ENCODE data around the gene ARHGAP40.
A peak's percentile ranks its signal among the peaks of the same experiment; 100 is the strongest.
"Not testable (repeated sequence)": the region's sequence is repeated elsewhere in the genome, so short reads cannot be mapped to it uniquely, and the experiment has no call there.

Gene ARHGAP40

DNA sequence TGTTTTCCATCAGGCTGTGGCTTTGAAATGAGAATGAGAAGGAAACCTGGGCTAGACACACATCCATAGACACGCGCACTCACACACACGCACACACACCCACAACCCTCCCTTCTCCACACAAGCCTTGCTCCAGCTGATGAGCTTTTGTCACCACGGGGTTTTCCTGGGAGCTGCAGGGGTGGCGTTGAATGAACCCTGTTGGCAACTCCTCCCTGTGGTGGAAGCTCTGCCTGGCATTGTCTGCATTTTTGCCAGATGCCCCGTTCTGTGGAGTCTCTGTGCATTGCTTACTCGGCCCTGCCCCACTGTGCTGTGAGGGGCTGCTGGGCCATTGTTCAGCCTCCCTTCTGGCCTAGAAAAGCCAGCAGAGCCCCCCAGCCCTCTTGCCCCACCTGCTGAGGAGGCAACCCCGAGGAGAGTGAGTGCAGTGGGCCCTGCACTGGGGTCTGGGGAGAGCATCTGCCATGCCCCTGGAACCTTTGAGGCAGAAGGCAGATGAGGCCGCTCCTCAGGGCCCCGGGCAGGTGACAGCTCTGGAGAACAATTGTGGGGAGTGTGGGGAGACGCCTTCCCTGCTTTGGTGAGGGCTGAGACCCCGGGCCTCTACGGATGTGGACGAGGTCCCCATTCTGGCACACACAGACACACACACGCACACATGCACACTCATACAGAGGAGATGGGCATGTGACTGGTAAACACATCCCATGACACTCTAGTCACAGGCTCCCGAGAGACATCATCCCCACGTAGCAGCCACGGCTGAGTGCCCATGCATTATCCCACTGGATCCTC lies 10.7 kb upstream of the ARHGAP40 start:
- Histone ChIP-seq H3K36me3 (ENCODE audit: control insufficient read depth, insufficient read depth, low read length) (no peaks in the 10 kb centered on the region), H3K9ac (ENCODE audit: low read depth, low read length) (no peak overlapping the region), H3K27me3 (ENCODE audit: control insufficient read depth, insufficient read depth, low read length) (no peaks in the 10 kb centered on the region)

DNA sequence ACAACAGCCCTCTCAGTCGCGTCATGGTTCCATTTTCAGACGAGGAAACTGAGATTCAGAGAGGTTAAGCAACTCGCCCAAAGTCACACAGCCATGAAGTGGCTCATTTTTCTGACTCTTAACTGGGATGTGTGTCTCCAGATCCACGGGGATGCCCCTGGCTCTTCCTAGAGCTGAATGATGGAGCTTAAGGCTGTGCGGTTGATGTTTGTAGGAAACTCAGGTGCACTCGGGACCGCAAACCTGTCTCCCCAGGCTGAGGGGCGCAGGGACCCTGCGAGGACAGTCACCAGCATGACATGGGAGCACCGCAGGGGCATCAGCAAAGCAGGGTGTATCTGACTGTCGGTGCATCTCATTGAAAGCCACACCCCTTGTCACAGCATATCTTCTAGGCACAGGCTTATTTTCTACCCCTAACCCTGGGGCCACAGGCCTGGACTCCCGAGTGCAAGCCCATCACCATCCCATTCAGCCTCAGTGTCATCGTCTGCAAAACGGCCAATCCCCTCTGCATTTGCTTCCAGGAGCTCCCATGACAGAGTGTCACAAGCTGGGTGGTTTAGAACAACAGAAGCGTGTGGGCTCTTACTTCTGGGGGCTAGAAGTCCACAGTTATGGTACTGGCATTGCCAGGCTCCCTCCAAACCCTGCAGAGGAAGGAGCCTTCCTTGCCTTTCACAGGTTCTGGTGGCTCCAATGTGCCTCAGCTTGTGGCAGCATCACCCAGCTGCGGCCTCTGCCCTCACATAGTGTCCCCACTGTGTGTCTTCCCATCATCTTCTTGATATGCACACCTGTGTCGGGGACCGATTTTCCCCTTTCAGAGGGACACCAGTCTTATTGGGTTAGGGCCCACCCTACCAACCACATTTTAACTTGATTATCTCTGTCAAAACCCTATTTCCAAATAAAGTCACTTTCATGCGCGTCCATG lies 9.9 kb upstream of the ARHGAP40 start:
- Histone ChIP-seq H3K36me3 (ENCODE audit: control insufficient read depth, insufficient read depth, low read length) (no peaks in the 10 kb centered on the region), H3K4me1 (ENCODE audit: control insufficient read depth, insufficient read depth, low read length) (peaks cover 3% of the 10 kb centered on the region), H3K9ac (ENCODE audit: low read depth, low read length) (no peak overlapping the region), H3K27me3 (ENCODE audit: control insufficient read depth, insufficient read depth, low read length) (no peaks in the 10 kb centered on the region), H3K9me3 (ENCODE audit: control insufficient read depth, insufficient read depth, low read length) (no peaks in the 10 kb centered on the region), H3K4me3 (ENCODE audit: low read depth, low read length) (no peak overlapping the region)

More for the DNA sequence above, 10.7 kb upstream of the ARHGAP40 start:
- H3K4me3 ChIP-seq (ENCODE audit: low read depth, low read length): no peak overlapping the region
- H3K9me3 ChIP-seq (ENCODE audit: control insufficient read depth, insufficient read depth, low read length): no peaks in the 10 kb centered on the region
- peaks cover 3% of the 10 kb centered on the region for H3K4me1 ChIP-seq (ENCODE audit: control insufficient read depth, insufficient read depth, low read length)

DNA sequence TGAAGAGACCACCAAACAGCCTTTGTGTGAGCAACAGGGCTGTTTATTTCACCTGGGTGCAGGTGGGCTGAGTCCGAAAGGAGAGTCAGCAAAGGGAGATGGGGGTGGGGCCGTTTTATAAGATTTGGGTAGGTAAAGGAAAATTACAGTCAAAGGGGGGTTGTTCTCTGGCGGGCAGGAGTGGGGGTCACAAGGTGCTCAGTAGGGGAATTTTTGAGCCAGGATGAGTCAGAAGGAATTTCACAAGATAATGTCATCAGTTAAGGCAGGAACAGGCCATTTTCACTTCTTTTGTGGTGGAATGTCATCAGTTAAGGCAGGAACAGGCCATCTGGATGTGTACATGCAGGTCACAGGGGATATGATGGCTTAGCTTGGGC lies 9.2 kb upstream of the ARHGAP40 start:
- H3K36me3 ChIP-seq (ENCODE audit: control insufficient read depth, insufficient read depth, low read length); H3K27me3 ChIP-seq (ENCODE audit: control insufficient read depth, insufficient read depth, low read length); H3K4me3 ChIP-seq (ENCODE audit: low read depth, low read length); H3K4me1 ChIP-seq (ENCODE audit: control insufficient read depth, insufficient read depth, low read length); H3K9me3 ChIP-seq (ENCODE audit: control insufficient read depth, insufficient read depth, low read length); H3K9ac ChIP-seq (ENCODE audit: low read depth, low read length): not testable (repeated sequence)

DNA sequence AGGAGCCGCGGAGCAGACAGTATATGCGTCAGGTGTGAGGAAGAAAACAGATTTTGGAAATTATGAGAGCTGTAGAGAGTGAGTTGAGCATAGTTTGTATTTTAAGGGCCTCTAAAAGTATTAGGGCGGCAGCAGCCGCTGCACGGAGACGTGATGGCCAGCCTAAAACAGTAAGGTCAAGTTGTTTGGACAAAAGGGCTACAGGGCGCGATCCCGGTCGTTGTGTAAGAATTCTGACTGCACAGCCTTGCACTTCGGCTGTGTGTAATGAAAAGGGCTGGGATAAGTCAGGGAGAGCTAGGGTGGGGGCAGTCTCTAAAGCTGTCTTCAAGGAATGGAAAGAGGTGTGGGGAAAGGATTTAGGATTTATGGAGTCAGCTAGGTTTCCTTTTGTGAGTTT lies 7.3 kb upstream of the ARHGAP40 start:
- not testable (repeated sequence) for H3K27me3 ChIP-seq (ENCODE audit: control insufficient read depth, insufficient read depth, low read length); H3K36me3 ChIP-seq (ENCODE audit: control insufficient read depth, insufficient read depth, low read length); H3K4me3 ChIP-seq (ENCODE audit: low read depth, low read length); H3K9ac ChIP-seq (ENCODE audit: low read depth, low read length); H3K4me1 ChIP-seq (ENCODE audit: control insufficient read depth, insufficient read depth, low read length); H3K9me3 ChIP-seq (ENCODE audit: control insufficient read depth, insufficient read depth, low read length)

DNA sequence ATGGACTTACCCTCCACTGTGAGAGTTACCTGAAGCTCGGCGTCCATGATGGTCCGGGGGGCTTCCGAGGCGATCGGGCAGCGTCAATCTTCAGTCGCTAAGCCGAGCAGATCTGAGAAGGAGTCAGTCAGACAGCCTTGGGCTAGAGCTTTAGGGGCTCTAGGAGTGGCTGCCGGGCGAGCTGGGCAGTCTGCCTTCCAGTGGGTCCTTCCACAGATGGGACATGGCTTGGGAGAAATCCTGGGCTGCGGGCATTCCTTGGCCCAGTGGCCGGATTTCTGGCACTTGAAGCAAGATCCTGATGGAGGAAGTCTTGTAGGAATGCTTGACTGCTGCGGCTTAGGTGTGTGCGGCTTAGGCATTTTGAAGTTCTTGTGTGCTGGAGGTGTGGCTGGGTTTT lies 5.7 kb upstream of the ARHGAP40 start:
- not testable (repeated sequence) for H3K4me1 ChIP-seq (ENCODE audit: control insufficient read depth, insufficient read depth, low read length); H3K27me3 ChIP-seq (ENCODE audit: control insufficient read depth, insufficient read depth, low read length); H3K4me3 ChIP-seq (ENCODE audit: low read depth, low read length); H3K9ac ChIP-seq (ENCODE audit: low read depth, low read length); H3K36me3 ChIP-seq (ENCODE audit: control insufficient read depth, insufficient read depth, low read length); H3K9me3 ChIP-seq (ENCODE audit: control insufficient read depth, insufficient read depth, low read length)

DNA sequence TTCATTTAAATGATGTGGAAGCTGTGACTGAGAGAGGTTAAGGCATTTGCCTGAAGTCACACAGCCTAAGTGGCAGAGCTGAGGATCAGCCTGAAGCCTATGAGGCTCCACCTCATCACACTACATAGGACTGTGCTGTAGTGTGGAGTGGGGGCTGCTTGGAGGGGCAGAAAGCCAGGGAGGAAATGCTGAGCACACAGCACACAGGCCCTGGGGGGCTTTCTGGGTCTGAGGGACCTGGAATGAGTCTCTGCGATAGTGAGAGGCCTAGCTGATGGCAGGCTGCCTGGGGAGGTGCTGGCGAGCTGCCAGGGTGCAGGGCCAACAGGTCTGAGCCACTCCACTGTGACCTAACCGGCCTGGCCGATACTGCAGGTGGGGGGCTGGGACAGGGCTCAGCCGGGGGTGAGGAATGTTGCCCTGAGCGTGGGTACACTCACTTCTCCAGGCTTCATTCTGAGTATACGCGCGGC lies 2.2 kb upstream of the ARHGAP40 start:
- Histone ChIP-seq H3K9ac (ENCODE audit: low read depth, low read length) (no peak overlapping the region), H3K36me3 (ENCODE audit: control insufficient read depth, insufficient read depth, low read length) (no peaks in the 10 kb centered on the region), H3K4me3 (ENCODE audit: low read depth, low read length) (no peak overlapping the region), H3K9me3 (ENCODE audit: control insufficient read depth, insufficient read depth, low read length) (no peaks in the 10 kb centered on the region), H3K4me1 (ENCODE audit: control insufficient read depth, insufficient read depth, low read length) (peaks cover 8% of the 10 kb centered on the region), H3K27me3 (ENCODE audit: control insufficient read depth, insufficient read depth, low read length) (peaks cover 15% of the 10 kb centered on the region)

DNA sequence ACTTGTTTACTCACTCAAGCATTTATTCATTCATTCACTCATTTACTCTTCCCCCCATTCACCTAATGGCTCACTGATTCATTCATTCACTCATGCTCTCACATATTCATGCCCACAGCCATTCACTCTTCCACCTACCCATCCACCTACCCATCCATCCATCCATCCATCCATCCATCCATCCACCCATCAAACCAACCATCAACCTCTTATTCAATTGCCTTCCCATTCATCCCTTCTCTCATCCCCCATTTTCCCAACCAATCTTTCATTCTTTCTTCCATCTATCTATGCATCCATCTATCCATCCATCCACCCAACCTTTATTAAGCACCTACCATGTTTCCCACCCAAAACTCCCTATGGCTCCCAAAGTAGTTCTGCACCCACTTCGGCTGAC lies 1.6 kb upstream of the ARHGAP40 start:
- H3K36me3 ChIP-seq (ENCODE audit: control insufficient read depth, insufficient read depth, low read length): no peaks in the 10 kb centered on the region
- H3K4me3 ChIP-seq (ENCODE audit: low read depth, low read length): no peak overlapping the region
- no peaks in the 10 kb centered on the region for H3K9me3 ChIP-seq (ENCODE audit: control insufficient read depth, insufficient read depth, low read length)
- peaks cover 15% of the 10 kb centered on the region for H3K27me3 ChIP-seq (ENCODE audit: control insufficient read depth, insufficient read depth, low read length)
- H3K4me1 ChIP-seq (ENCODE audit: control insufficient read depth, insufficient read depth, low read length): peaks cover 8% of the 10 kb centered on the region
- H3K9ac ChIP-seq (ENCODE audit: low read depth, low read length): no peak overlapping the region

DNA sequence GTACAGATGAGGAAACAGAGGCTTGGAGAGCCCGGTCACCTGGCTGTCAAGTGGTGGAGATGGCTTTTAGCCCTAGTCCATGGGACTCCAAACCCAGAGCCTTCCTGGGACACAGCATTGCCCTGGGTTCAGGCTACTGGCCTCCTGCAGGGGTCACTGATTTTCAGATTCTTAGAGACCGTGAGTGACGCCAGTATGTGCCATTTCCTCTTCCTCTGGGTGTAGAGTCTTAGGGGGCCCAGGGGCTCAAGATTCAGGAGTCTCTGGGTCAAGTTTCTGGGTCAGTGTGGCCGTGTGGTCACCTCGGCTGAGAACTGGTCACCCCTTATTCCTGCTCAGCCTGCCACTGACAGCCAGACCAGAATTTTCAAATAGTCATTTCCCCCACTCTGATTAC lies 574 bp downstream of the ARHGAP40 start:
- Histone ChIP-seq H3K4me1 (ENCODE audit: control insufficient read depth, insufficient read depth, low read length) (peaks cover 8% of the 10 kb centered on the region), H3K9me3 (ENCODE audit: control insufficient read depth, insufficient read depth, low read length) (no peaks in the 10 kb centered on the region), H3K36me3 (ENCODE audit: control insufficient read depth, insufficient read depth, low read length) (no peaks in the 10 kb centered on the region), H3K9ac (ENCODE audit: low read depth, low read length) (peak overlapping the region; percentile 65), H3K4me3 (ENCODE audit: low read depth, low read length) (peak overlapping the region; percentile 72), H3K27me3 (ENCODE audit: control insufficient read depth, insufficient read depth, low read length) (peaks cover 15% of the 10 kb centered on the region)

DNA sequence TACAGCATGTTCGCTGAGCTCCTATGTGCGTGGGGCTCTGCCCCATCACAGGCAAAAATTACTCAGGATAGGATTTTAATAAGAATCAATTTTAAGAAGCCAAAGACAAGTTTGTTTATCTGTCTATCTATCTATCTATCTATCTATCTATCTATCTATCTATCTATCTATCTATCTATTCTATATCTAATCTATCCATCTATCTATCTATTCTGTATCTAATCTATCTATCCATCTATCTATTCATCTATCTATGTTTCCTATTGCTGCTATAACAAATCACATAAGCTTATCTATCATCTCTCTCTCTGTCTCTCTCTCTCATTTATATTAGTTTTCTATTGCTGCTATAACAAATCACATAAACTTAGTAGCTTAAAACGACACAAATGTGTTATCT lies 1.7 kb downstream of the ARHGAP40 start:
- no peak overlapping the region for H3K9ac ChIP-seq (ENCODE audit: low read depth, low read length)
- H3K27me3 ChIP-seq (ENCODE audit: control insufficient read depth, insufficient read depth, low read length): peaks cover 15% of the 10 kb centered on the region
- no peaks in the 10 kb centered on the region for H3K36me3 ChIP-seq (ENCODE audit: control insufficient read depth, insufficient read depth, low read length)
- H3K9me3 ChIP-seq (ENCODE audit: control insufficient read depth, insufficient read depth, low read length): no peaks in the 10 kb centered on the region
- no peak overlapping the region for H3K4me3 ChIP-seq (ENCODE audit: low read depth, low read length)
- peaks cover 8% of the 10 kb centered on the region for H3K4me1 ChIP-seq (ENCODE audit: control insufficient read depth, insufficient read depth, low read length)

DNA sequence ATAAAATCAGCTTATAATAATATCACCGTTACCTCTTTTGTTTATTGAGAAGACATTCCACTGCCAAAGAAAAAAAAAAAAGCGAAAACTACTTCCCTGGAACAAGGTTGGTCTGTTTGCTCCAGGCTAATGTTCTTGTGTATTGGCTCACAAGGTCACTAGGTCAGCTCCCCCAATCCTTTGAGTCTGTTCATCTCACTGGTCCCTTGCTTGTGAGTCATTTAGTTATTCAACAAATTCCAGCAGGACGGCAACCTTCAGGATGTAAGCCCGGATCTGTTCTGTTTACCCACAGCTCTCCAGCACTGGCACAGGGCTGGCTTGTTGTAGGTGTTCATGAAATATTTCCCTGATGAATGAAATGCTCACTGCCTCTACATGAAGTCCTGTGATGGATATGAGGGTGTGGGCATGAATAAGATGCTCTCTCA lies 3.3 kb downstream of the ARHGAP40 start:
- Histone ChIP-seq H3K4me1 (ENCODE audit: control insufficient read depth, insufficient read depth, low read length) (peaks cover 6% of the 10 kb centered on the region), H3K36me3 (ENCODE audit: control insufficient read depth, insufficient read depth, low read length) (no peaks in the 10 kb centered on the region), H3K4me3 (ENCODE audit: low read depth, low read length) (no peak overlapping the region), H3K9me3 (ENCODE audit: control insufficient read depth, insufficient read depth, low read length) (no peaks in the 10 kb centered on the region), H3K27me3 (ENCODE audit: control insufficient read depth, insufficient read depth, low read length) (peaks cover 15% of the 10 kb centered on the region), H3K9ac (ENCODE audit: low read depth, low read length) (no peak overlapping the region)

DNA sequence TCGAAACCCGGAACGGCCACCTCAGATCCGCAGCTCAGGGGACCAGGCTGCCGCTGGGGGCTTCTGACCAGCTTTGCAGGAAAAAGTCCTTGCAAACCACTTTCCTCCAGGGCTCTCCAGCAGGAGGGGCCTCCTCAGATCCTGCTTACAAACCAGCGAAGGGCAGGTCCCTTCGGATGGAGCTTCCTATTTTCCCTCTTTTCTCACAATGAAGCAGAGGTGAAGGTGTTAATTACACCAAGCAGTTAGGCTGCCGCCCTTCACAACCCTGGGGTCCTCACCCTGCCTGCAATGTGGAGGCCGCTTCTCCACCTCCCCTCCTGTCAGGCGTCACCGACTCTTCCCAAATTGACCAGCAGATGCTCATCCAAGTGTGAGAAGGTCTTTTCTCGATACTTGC lies 5.7 kb downstream of the ARHGAP40 start:
- no peak overlapping the region for H3K9ac ChIP-seq (ENCODE audit: low read depth, low read length)
- H3K4me1 ChIP-seq (ENCODE audit: control insufficient read depth, insufficient read depth, low read length): no peaks in the 10 kb centered on the region
- H3K4me3 ChIP-seq (ENCODE audit: low read depth, low read length): no peak overlapping the region
- H3K36me3 ChIP-seq (ENCODE audit: control insufficient read depth, insufficient read depth, low read length): no peaks in the 10 kb centered on the region
- no peaks in the 10 kb centered on the region for H3K9me3 ChIP-seq (ENCODE audit: control insufficient read depth, insufficient read depth, low read length)
- peaks cover 8% of the 10 kb centered on the region for H3K27me3 ChIP-seq (ENCODE audit: control insufficient read depth, insufficient read depth, low read length)

DNA sequence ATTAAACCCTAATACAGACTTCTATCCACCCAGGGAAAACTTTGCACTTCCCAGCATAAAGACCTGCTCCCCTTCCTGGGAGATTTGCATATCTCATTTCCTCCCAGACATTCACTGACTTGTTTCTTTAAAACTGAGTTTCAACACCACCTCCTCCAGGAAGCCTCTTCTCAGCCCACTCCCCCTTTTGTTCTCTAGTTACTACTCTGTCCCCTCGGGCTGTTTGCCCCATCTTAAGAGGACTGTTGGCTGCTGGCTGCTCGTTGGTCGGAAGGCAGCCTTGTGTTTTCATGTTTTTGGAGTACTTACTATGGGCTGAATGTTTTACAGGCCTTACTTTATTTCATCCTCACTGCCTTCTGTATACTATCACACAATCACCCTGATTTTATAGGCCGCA lies 6.6 kb downstream of the ARHGAP40 start:
- no peaks in the 10 kb centered on the region for H3K27me3 ChIP-seq (ENCODE audit: control insufficient read depth, insufficient read depth, low read length)
- no peak overlapping the region for H3K4me3 ChIP-seq (ENCODE audit: low read depth, low read length)

More for the DNA sequence above, 6.6 kb downstream of the ARHGAP40 start:
- no peaks in the 10 kb centered on the region for H3K9me3 ChIP-seq (ENCODE audit: control insufficient read depth, insufficient read depth, low read length)
- H3K36me3 ChIP-seq (ENCODE audit: control insufficient read depth, insufficient read depth, low read length): no peaks in the 10 kb centered on the region
- H3K9ac ChIP-seq (ENCODE audit: low read depth, low read length): no peak overlapping the region
- peaks cover 2% of the 10 kb centered on the region for H3K4me1 ChIP-seq (ENCODE audit: control insufficient read depth, insufficient read depth, low read length)
